ENCODE data around the gene KRT80. TPM values are rescaled to one million over a fixed set of nuclear protein-coding genes. Genes with fewer than 3 reads are reported as not detected.

The KRT80 gene
- total and polyA plus RNA-seq, 2 experiments from 2014 or later: not detected

DNA sequence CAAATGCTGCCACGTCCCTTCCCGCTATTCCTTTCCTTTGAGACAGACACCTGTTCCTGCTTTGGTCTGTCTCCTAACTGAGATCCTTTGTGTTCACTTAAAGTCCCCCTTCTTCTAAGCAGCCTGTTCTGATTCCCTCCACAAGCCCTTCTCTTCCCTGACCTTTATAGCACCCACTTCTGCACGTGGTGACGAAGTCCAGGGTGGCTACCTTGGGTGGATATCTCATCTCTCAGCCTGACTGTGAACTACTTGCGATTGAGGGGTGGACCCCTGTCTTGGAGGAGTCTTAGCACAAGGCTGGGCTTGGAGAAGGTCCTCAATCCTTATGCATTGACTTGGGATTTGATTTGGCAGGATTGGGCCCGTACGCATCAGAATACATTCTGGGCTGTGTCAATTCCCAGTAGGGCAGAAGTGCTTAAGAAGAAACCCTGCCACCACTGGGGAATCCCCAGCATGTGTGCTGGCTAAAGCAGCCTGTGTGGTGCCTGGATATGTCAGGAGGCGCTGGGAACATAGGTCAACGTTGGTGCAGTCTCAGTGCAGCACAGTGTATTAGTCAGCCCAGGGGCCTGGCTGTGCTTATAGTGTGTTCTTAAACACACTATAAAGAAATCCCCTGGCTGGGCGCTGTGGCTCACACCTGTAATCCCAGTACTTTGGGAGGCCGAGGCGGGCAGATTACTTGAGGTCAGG is 23.6 kb downstream of the KRT80 start:
- TF ChIP-seq EZH2 (IDR thresholded peaks at IDR 0.05; ENCODE audit: low read depth, unreplicated experiment): no peak
- TF ChIP-seq NANOG (IDR thresholded peaks at IDR 0.05; ENCODE audit: borderline replicate concordance): no peak
- no peak for TF ChIP-seq ZNF114 (CRISPR knock-in tag; IDR thresholded peaks at IDR 0.05)
- TF ChIP-seq JUNB (IDR thresholded peaks at IDR 0.05; ENCODE audit: unreplicated experiment): no peak
- no peak for TF ChIP-seq POLR2AphosphoS5 (IDR thresholded peaks at IDR 0.05; ENCODE audit: low read depth)
- no peak for TF ChIP-seq EZH2phosphoT487 (IDR thresholded peaks at IDR 0.05; ENCODE audit: unreplicated experiment)
- TF ChIP-seq, protein P1, sequence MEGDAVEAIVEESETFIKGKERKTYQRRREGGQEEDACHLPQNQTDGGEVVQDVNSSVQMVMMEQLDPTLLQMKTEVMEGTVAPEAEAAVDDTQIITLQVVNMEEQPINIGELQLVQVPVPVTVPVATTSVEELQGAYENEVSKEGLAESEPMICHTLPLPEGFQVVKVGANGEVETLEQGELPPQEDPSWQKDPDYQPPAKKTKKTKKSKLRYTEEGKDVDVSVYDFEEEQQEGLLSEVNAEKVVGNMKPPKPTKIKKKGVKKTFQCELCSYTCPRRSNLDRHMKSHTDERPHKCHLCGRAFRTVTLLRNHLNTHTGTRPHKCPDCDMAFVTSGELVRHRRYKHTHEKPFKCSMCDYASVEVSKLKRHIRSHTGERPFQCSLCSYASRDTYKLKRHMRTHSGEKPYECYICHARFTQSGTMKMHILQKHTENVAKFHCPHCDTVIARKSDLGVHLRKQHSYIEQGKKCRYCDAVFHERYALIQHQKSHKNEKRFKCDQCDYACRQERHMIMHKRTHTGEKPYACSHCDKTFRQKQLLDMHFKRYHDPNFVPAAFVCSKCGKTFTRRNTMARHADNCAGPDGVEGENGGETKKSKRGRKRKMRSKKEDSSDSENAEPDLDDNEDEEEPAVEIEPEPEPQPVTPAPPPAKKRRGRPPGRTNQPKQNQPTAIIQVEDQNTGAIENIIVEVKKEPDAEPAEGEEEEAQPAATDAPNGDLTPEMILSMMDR (conservative IDR thresholded peaks at IDR 0.05; ENCODE audit: low read depth in 2 of 2): no peak
- no peak for TF ChIP-seq STAT1 (IDR thresholded peaks at IDR 0.05; ENCODE audit: unreplicated experiment)
- TF ChIP-seq, protein P2, sequence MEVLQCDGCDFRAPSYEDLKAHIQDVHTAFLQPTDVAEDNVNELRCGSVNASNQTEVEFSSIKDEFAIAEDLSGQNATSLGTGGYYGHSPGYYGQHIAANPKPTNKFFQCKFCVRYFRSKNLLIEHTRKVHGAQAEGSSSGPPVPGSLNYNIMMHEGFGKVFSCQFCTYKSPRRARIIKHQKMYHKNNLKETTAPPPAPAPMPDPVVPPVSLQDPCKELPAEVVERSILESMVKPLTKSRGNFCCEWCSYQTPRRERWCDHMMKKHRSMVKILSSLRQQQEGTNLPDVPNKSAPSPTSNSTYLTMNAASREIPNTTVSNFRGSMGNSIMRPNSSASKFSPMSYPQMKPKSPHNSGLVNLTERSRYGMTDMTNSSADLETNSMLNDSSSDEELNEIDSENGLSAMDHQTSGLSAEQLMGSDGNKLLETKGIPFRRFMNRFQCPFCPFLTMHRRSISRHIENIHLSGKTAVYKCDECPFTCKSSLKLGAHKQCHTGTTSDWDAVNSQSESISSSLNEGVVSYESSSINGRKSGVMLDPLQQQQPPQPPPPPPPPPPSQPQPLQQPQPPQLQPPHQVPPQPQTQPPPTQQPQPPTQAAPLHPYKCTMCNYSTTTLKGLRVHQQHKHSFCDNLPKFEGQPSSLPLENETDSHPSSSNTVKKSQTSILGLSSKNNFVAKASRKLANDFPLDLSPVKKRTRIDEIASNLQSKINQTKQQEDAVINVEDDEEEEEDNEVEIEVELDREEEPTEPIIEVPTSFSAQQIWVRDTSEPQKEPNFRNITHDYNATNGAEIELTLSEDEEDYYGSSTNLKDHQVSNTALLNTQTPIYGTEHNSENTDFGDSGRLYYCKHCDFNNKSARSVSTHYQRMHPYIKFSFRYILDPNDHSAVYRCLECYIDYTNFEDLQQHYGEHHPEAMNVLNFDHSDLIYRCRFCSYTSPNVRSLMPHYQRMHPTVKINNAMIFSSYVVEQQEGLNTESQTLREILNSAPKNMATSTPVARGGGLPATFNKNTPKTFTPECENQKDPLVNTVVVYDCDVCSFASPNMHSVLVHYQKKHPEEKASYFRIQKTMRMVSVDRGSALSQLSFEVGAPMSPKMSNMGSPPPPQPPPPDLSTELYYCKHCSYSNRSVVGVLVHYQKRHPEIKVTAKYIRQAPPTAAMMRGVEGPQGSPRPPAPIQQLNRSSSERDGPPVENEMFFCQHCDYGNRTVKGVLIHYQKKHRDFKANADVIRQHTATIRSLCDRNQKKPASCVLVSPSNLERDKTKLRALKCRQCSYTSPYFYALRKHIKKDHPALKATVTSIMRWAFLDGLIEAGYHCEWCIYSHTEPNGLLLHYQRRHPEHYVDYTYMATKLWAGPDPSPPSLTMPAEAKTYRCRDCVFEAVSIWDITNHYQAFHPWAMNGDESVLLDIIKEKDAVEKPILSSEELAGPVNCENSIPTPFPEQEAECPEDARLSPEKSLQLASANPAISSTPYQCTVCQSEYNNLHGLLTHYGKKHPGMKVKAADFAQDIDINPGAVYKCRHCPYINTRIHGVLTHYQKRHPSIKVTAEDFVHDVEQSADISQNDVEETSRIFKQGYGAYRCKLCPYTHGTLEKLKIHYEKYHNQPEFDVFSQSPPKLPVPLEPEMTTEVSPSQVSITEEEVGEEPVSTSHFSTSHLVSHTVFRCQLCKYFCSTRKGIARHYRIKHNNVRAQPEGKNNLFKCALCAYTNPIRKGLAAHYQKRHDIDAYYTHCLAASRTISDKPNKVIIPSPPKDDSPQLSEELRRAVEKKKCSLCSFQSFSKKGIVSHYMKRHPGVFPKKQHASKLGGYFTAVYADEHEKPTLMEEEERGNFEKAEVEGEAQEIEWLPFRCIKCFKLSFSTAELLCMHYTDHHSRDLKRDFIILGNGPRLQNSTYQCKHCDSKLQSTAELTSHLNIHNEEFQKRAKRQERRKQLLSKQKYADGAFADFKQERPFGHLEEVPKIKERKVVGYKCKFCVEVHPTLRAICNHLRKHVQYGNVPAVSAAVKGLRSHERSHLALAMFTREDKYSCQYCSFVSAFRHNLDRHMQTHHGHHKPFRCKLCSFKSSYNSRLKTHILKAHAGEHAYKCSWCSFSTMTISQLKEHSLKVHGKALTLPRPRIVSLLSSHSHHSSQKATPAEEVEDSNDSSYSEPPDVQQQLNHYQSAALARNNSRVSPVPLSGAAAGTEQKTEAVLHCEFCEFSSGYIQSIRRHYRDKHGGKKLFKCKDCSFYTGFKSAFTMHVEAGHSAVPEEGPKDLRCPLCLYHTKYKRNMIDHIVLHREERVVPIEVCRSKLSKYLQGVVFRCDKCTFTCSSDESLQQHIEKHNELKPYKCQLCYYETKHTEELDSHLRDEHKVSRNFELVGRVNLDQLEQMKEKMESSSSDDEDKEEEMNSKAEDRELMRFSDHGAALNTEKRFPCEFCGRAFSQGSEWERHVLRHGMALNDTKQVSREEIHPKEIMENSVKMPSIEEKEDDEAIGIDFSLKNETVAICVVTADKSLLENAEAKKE (CRISPR knock-in tag; IDR thresholded peaks at IDR 0.05): no peak
- TF ChIP-seq, protein P3, sequence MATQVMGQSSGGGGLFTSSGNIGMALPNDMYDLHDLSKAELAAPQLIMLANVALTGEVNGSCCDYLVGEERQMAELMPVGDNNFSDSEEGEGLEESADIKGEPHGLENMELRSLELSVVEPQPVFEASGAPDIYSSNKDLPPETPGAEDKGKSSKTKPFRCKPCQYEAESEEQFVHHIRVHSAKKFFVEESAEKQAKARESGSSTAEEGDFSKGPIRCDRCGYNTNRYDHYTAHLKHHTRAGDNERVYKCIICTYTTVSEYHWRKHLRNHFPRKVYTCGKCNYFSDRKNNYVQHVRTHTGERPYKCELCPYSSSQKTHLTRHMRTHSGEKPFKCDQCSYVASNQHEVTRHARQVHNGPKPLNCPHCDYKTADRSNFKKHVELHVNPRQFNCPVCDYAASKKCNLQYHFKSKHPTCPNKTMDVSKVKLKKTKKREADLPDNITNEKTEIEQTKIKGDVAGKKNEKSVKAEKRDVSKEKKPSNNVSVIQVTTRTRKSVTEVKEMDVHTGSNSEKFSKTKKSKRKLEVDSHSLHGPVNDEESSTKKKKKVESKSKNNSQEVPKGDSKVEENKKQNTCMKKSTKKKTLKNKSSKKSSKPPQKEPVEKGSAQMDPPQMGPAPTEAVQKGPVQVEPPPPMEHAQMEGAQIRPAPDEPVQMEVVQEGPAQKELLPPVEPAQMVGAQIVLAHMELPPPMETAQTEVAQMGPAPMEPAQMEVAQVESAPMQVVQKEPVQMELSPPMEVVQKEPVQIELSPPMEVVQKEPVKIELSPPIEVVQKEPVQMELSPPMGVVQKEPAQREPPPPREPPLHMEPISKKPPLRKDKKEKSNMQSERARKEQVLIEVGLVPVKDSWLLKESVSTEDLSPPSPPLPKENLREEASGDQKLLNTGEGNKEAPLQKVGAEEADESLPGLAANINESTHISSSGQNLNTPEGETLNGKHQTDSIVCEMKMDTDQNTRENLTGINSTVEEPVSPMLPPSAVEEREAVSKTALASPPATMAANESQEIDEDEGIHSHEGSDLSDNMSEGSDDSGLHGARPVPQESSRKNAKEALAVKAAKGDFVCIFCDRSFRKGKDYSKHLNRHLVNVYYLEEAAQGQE (IDR thresholded peaks at IDR 0.05; ENCODE audit: unreplicated experiment): no peak
- TF ChIP-seq, protein P4, sequence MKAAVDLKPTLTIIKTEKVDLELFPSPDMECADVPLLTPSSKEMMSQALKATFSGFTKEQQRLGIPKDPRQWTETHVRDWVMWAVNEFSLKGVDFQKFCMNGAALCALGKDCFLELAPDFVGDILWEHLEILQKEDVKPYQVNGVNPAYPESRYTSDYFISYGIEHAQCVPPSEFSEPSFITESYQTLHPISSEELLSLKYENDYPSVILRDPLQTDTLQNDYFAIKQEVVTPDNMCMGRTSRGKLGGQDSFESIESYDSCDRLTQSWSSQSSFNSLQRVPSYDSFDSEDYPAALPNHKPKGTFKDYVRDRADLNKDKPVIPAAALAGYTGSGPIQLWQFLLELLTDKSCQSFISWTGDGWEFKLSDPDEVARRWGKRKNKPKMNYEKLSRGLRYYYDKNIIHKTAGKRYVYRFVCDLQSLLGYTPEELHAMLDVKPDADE (IDR thresholded peaks at IDR 0.05): no peak
- TF ChIP-seq CREB1 (CRISPR knock-in tag; IDR thresholded peaks at IDR 0.05; ENCODE audit: low read depth): no peak
- TF ChIP-seq ZNF331 (CRISPR knock-in tag; IDR thresholded peaks at IDR 0.05; ENCODE audit: low read depth): no peak
- Histone ChIP-seq H3K4me3 (no peak overlapping the region), H3K27me3 (ENCODE audit: insufficient read depth) (no peaks in the 10 kb centered on the region), H2AFZ (no peak overlapping the region), H3K27ac (ENCODE audit: low read depth) (no peak overlapping the region), H3K4me2 (no peak overlapping the region), H3K79me2 (replicated peaks; ENCODE audit: insufficient read depth) (no peaks in the 10 kb centered on the region), H3K36me3 (ENCODE audit: insufficient read depth) (no peaks in the 10 kb centered on the region), H3F3A (replicated peaks; ENCODE audit: low read depth) (no peaks in the 10 kb centered on the region), H4K20me1 (replicated peaks; ENCODE audit: insufficient read depth) (no peaks in the 10 kb centered on the region), H3K9me2 (ENCODE audit: insufficient read depth) (no peaks in the 10 kb centered on the region), H3K4me1 (ENCODE audit: insufficient read depth) (no peaks in the 10 kb centered on the region)
- DNase-seq (ENCODE audit: low spot score): no peak
- no peaks in the 10 kb centered on the region for H3K36me3 Mint-ChIP-seq (ENCODE audit: low read depth)
- peaks cover 11% of the 10 kb centered on the region for H3K4me1 Mint-ChIP-seq
- H3K27ac Mint-ChIP-seq: no peak overlapping the region
- no peaks in the 10 kb centered on the region; the same call in 2 of the 3 replicates for H3K9me3 Mint-ChIP-seq
- peaks cover 11% of the 10 kb centered on the region for H3K27me3 Mint-ChIP-seq (ENCODE audit: insufficient read depth, low read depth, poor library complexity)
- ATAC-seq: no peak
- H3K4me3 Mint-ChIP-seq: no peak overlapping the region

All from GM23338 (cell line).